ENCODE results near the gene RNF214. TPM values are rescaled to one million over a fixed set of nuclear protein-coding genes. Genes with fewer than 3 reads are reported as not detected.
"Not testable (repeated sequence)": the region's sequence is repeated elsewhere in the genome, so short reads cannot be mapped to it uniquely, and the experiment has no call there.

The RNF214 gene
- total RNA-seq, 1 experiment from 2014 or later, result 10.4 TPM

- DNase-seq (ENCODE audit: low spot score), result no peak
These were observed 34.7 kb upstream of the RNF214 start for GRCh38 chr11:117197516-117198456.

DNA sequence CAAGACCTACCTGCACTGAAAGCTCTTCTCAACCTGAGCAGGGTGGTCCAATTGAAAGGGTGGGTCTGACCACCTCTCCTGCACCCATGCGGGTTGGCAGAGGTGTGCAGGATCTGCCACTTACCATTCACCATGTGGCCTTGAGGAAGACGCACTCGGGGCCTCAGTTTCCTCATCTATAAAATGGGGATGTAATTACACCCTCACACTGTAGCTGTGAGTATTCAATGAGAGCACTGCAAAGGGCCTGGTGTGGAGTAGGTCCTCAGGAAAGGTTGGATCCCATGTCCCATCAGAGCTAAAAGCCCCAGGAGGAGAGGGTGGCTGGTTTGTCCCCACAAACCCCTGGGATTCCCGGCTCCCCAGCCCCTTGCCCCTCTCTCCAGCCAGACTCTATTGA is 33.9 kb upstream of the RNF214 start:
- no peak for DNase-seq (ENCODE audit: low spot score)

DNA sequence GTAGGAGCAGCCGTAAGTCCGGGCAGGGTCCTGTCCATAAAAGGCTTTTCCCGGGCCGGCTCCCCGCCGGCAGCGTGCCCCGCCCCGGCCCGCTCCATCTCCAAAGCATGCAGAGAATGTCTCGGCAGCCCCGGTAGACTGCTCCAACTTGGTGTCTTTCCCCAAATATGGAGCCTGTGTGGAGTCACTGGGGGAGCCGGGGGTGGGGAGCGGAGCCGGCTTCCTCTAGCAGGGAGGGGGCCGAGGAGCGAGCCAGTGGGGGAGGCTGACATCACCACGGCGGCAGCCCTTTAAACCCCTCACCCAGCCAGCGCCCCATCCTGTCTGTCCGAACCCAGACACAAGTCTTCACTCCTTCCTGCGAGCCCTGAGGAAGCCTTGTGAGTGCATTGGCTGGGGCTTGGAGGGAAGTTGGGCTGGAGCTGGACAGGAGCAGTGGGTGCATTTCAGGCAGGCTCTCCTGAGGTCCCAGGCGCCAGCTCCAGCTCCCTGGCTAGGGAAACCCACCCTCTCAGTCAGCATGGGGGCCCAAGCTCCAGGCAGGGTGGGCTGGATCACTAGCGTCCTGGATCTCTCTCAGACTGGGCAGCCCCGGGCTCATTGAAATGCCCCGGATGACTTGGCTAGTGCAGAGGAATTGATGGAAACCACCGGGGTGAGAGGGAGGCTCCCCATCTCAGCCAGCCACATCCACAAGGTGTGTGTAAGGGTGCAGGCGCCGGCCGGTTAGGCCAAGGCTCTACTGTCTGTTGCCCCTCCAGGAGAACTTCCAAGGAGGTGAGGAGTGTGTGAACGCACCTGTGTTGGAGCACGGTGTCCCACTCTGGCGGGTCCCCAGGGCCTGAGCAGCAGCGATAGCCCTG is 33.2 kb upstream of the RNF214 start, which contains the start of gene TAGLN:
TSS of gene TAGLN (plus strand) at position 318 of the 863 bp plus-strand sequence. CDS start 3,644 bp downstream, outside the sequence.
- peak; percentile 61 for DNase-seq (ENCODE audit: low spot score)

DNA sequence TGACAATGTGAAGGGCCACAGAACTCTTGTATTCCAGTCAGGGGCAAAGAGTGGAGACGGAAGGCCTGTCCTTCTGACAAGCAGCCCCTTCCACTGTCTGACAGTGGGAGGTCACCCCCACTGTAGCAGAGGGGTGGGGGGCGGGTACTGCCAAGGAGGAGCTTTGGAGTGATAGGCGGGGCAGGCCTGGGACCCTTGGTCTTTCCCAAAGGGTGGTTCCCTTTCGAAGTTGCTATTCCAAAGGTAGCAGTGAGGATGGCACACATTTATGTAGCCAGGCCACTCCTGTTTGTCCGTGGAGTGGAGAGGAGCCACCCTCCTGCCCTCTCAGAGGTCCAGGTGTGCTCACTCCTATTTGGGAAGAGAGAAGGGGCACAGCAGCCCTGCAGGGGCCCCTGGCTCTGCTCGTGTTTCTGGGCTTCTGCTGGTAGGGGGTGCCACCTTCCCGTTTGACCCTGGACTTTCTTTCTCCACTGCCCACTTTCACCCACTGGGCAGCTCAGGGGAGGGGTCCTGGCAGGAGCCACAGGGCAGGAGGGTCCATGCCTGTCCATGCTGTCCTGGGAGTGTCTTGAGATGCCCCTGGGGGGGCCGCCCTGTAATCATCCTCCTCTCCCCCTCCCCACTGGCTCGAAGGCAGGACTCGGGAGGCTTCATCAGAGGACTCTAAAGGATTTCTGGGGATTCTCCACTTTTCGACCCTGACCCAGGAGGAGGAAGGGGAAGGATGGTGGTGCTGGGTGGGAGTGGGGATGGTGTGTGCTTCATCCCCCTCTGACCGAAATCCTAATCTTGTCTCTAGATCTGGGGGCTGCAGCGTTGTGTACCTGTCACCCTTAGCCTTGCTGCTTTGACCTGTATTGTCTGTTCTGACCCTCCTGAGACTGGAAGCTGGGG is 32.3 kb upstream of the RNF214 start:
- DNase-seq (ENCODE audit: low spot score), result no peak

DNA sequence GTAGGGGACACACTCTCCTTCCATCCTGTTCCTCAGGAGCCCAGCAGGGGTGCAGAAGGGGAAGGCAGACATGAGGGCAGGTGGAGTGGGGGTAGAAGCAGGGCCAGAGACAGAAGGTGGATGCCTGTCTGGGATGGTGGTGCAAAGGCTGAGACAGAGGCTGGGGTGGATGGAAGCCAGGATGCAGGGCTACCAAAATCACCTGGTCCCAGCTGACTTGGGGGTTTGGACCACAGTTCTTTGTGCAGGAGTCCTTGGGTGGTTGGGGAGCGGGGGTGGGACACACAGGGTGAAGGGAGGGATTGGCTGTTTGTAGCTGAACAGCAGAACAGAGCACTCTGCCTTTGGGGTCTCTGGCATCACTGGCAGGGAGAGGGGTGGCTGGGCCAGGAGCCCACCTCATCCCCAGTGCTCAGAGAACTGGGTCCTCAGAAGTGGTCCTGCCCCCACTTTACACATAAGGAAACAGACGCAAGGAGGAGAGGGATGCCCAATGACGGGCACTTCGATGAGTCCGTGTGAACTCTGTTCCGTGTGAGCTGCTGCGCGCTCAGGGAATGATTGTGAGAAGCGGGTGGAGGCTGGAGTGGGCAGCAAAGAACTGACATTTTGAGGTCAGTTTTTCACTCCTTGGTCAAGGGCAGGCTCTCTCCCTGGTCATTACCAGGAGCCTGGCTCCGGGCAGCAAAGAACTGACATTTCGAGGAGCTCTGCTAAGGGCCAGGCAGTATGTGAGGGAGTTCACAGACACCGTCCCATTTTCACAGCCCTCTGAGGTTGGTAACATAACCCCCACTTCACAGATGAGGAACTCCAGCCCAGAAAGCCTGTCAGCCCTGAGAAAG is 31.4 kb upstream of the RNF214 start:
- no peak for DNase-seq (ENCODE audit: low spot score)

- DNase-seq (ENCODE audit: low spot score), result no peak
These were observed 30.7 kb upstream of the RNF214 start for GRCh38 chr11:117201658-117202305.

GRCh38 chr11:117202386-117203068 is 29.9 kb upstream of the RNF214 start:
- DNase-seq (ENCODE audit: low spot score), result no peak

GRCh38 chr11:117203069-117203407 is 29.4 kb upstream of the RNF214 start:
- DNase-seq (ENCODE audit: low spot score), result no peak

DNA sequence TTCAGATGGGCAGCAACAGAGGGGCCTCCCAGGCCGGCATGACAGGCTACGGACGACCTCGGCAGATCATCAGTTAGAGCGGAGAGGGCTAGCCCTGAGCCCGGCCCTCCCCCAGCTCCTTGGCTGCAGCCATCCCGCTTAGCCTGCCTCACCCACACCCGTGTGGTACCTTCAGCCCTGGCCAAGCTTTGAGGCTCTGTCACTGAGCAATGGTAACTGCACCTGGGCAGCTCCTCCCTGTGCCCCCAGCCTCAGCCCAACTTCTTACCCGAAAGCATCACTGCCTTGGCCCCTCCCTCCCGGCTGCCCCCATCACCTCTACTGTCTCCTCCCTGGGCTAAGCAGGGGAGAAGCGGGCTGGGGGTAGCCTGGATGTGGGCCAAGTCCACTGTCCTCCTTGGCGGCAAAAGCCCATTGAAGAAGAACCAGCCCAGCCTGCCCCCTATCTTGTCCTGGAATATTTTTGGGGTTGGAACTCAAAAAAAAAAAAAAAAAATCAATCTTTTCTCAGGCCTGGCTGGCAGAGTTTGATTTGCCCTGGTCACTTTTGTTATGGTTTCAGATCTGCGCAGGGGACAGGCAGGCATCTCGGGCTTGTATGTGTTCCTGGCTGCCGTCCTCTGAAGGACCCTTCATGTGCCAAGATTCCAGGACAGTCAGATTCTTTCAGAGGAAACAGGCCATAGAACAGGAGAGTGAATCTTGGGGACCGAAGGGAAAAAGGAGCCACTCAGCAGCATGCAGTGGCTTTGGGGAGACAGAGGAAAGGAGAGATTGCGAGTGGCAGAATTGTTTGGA is 28.0 kb upstream of the RNF214 start:
- DNase-seq (ENCODE audit: low spot score), result no peak

DNA sequence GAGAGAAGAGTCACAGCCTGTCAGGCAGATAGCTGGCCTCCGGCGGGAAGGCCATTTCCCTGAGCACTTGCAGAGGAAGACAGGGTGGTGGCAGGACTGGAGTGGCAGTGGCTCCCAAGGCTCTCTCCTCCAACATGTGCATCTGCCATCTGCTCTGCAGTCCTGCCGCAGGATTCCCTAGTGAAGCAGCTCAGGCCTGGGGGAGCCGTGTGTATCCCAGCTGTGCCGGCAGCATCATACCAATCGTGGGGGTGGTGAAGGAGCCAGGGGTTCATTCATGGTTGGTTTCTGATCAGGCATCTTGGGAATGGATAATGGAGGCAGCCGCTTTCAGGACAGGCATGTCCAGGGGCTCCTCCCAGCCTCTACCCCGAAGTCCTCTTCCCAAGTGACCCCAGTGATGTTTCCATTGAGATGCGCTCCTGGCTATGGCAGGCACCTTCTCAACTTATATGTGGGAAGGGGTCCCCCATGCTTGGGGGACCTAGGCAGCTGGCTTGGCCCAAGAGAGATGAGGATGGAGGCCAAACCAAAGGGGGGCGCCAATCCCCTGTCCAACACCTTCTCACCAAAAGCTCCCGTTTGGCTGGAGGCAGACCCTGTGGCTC is 27.2 kb upstream of the RNF214 start:
- DNase-seq (ENCODE audit: low spot score), result no peak

DNA sequence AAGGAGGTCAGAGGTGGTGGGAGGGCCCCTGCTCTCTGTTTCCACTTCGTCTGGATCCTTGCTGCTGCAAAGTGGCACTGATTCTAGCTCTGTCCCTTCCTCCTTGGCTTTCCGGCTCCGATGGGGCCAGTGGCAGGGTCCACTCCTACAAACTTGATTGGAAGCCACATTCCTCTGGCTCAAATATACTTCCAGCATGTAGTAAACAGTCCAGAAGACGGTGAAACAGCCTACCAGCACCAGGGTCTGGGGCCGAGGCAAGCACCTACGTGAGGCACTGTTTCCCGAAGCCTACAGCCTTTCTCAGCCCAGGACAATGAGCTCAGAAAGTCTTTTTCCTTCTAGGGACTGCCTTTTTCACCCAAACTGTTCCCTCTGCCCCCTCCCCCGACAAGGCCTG is 26.4 kb upstream of the RNF214 start:
- DNase-seq (ENCODE audit: low spot score), result not testable (repeated sequence)

GRCh38 chr11:117206859-117207258 is 25.6 kb upstream of the RNF214 start:
- not testable (repeated sequence) for DNase-seq (ENCODE audit: low spot score)

DNA sequence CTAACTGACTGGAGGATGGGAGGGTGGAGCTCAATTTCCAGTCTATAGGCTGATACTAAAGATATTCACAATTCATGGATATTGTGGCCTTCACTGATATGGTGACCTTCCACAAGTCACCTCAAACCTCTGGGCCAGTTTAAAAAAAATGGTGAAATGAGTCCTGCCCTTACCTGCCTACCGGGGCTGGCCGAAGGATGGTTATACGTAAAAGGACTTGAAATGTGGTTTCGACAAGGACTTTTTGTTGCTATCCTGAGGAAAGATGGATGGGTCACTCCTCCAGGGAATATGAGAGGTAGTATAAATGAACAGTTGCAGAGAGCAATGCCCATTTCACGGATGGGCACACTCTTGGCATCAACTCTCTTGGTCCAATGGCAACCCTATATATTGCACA is 25.0 kb upstream of the RNF214 start:
- DNase-seq (ENCODE audit: low spot score), result not testable (repeated sequence)

- DNase-seq (ENCODE audit: low spot score), result not testable (repeated sequence)
These were observed 23.8 kb upstream of the RNF214 start for GRCh38 chr11:117208710-117209109.

GRCh38 chr11:117209351-117210125 is 22.9 kb upstream of the RNF214 start:
- not testable (repeated sequence) for DNase-seq (ENCODE audit: low spot score)

GRCh38 chr11:117210620-117211019 is 21.9 kb upstream of the RNF214 start:
- no peak for DNase-seq (ENCODE audit: low spot score)

DNA sequence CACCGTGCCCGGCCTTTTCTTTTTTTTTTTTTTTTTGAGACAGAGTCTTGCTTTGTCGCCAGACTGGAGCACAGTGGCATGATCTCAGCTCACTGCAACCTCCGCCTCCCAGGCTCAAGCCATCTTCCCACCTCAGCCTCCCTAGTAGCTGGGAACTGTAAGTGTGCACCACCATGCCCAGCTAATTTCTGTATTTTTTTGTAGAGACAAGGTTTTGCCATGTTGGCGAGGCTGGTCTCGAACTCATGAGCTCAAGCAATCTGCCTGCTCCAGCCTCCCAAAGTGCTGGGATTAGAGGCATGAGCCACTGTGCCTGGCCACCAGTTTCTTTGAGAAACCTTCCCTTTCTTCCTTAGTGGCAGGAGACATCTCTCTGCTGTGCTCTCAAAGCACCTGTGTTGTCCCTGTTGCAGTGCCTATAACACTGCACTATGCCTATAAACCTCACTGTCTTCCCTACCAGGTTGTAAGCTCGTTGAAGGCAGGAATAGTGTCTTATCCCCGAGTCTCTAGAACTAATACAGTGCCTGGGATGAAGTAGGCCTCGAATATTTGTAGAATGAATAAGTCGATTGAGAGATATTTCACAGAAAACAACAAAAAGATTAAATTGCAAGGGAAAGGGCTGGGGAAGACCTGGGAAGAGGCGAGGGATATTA is 19.6 kb upstream of the RNF214 start:
- no peak for DNase-seq (ENCODE audit: low spot score)

Measured in A172 (cell line).